ENCODE measurements around the gene GBA2.

Gene GBA2

GRCh38 chr9:35763803-35764202 is 14.8 kb upstream of the GBA2 start:
- no peak for DNase-seq

GRCh38 chr9:35763181-35763580 is 14.2 kb upstream of the GBA2 start:
- DNase-seq = no peak

GRCh38 chr9:35760651-35761050 is 11.6 kb upstream of the GBA2 start:
- no peak for DNase-seq

GRCh38 chr9:35759795-35760194 is 10.8 kb upstream of the GBA2 start:
- DNase-seq = no peak

- DNase-seq = peak in 1 of 2 experiments; percentile 9
Observed at GRCh38 chr9:35758475-35759050, 9.5 kb upstream of the GBA2 start.

- no peak for DNase-seq
Observed at GRCh38 chr9:35757892-35758275, 8.9 kb upstream of the GBA2 start.

GRCh38 chr9:35757226-35757891 is 8.3 kb upstream of the GBA2 start:
- DNase-seq = peak; percentile 38 to 61

- DNase-seq = peak; percentile 73
Observed at GRCh38 chr9:35756275-35757225, 7.5 kb upstream of the GBA2 start.

- DNase-seq = no peak
Observed at GRCh38 chr9:35755071-35755470, 6.0 kb upstream of the GBA2 start.

GRCh38 chr9:35754264-35754663 is 5.2 kb upstream of the GBA2 start, which contains the start of gene MSMP:
MSMP (minus strand) TSS chr9:35754276; CDS start chr9:35754129, 147 bp downstream.
- no peak for DNase-seq

- no peak for DNase-seq
Observed at GRCh38 chr9:35753466-35753865, 4.4 kb upstream of the GBA2 start.

- DNase-seq = no peak
Observed at GRCh38 chr9:35750256-35750531, 1.2 kb upstream of the GBA2 start.

GRCh38 chr9:35749515-35750255 is 657 bp upstream of the GBA2 start:
- DNase-seq = peak in 1 of 2 experiments; percentile 17

GRCh38 chr9:35748242-35748857 is 678 bp downstream of the GBA2 start:
- DNase-seq = no peak

- DNase-seq = no peak
Observed at GRCh38 chr9:35746583-35746982, 2.4 kb downstream of the GBA2 start.

GRCh38 chr9:35745569-35745968 is 3.5 kb downstream of the GBA2 start:
- no peak for DNase-seq

GRCh38 chr9:35743880-35744518 is 5.0 kb downstream of the GBA2 start:
- DNase-seq = no peak

GRCh38 chr9:35743452-35743851 is 5.6 kb downstream of the GBA2 start:
- DNase-seq = peak in 1 of 2 experiments; percentile 27

- no peak for DNase-seq
Observed at GRCh38 chr9:35741740-35742139, 7.3 kb downstream of the GBA2 start.

GRCh38 chr9:35740243-35740642 is 8.8 kb downstream of the GBA2 start:
- DNase-seq = no peak

GRCh38 chr9:35738924-35739323 is 10.1 kb downstream of the GBA2 start:
- DNase-seq = no peak

- no peak for DNase-seq
Observed at GRCh38 chr9:35738186-35738585, 10.8 kb downstream of the GBA2 start.
